SJSA1 (cell line): ENCODE measurements around the gene DDX47. TPM values are rescaled to one million over a fixed set of nuclear protein-coding genes. Genes with fewer than 3 reads are reported as not detected.
"Not testable (repeated sequence)": the region's sequence is repeated elsewhere in the genome, so short reads cannot be mapped to it uniquely, and the experiment has no call there.

Source experiments
- DNase-seq, 2 experiments: peaks; one replicate each; pipeline ENCODE4 v3.0.0-alpha.2; 2015 to 2020; ENCODE audit warnings: low spot score in 2 of 2, low read depth in 1 of 2
- H3K27ac ChIP-seq: fragments of 250-450 bp; sonication (Bioruptor Pico); 2 replicates; pipeline ENCODE4 v1.5.1; 2020; ENCODE audit warnings: mild to moderate bottlenecking, moderate library complexity
- H3K27me3 ChIP-seq: fragments of 250-450 bp; sonication (Bioruptor Pico); replicated peaks from 2 replicates; pipeline ENCODE4 v1.5.1; 2020; ENCODE audit warnings: mild to moderate bottlenecking, moderate library complexity
- H3K36me3 ChIP-seq: fragments of 250-450 bp; sonication (Bioruptor Pico); 2 replicates; pipeline ENCODE4 v1.5.1; 2020; ENCODE audit warnings: mild to moderate bottlenecking
- H3K4me1 ChIP-seq: fragments of 250-450 bp; sonication (Bioruptor Pico); replicated peaks from 2 replicates; pipeline ENCODE4 v1.6.1; 2021; ENCODE audit warnings: mild to moderate bottlenecking
- H3K4me3 ChIP-seq: fragments of 250-450 bp; sonication (Bioruptor Pico); 2 replicates; pipeline ENCODE4 v1.5.1; 2020; ENCODE audit warnings: mild to moderate bottlenecking
- H3K9me3 ChIP-seq: fragments of 250-450 bp; sonication (Bioruptor Pico); replicated peaks from 2 replicates; pipeline ENCODE4 v1.5.1; 2020; ENCODE audit warnings: mild to moderate bottlenecking
- total RNA-seq: library from RNA; depleted of rRNA; stranded (reverse); fragments of >200 nt; shearing (Covaris generic); gene quantifications from 2 replicates; pipeline ENCODE4 v1.2.3, GENCODE V29; 2014

The DDX47 gene
- total RNA-seq, 1 experiment from 2014 or later: 148 TPM

DNA sequence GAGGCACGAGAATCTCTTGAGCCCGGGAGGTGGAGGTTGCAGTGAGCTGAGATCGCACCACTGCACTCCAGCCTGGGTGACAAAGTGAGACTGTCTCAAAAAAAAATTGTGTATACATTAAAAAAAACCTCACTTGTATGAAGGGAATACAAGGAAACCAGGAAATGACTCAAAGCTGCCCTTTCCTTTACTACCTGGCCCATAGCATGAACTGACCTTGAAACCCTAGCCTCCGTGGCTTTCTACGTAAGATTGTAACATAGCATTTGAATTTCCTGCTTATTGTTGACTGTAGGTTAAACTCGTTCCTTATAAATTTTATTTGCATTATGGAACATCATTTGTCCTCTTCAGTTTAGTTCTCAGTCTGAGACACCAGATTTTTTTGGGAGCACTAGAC is 9.1 kb upstream of the DDX47 start:
- Histone ChIP-seq H3K27me3 (no peaks in the 10 kb centered on the region), H3K4me1 (peaks cover 46% of the 10 kb centered on the region), H3K9me3 (no peaks in the 10 kb centered on the region), H3K36me3 (no peaks in the 10 kb centered on the region), H3K4me3 (no peak overlapping the region), H3K27ac (peak overlapping the region; percentile 48)
- peak in 1 of 2 experiments; percentile 47 for DNase-seq

GRCh38 chr12:12804432-12804886 is 8.7 kb upstream of the DDX47 start:
- DNase-seq: peak in 1 of 2 experiments; percentile 64
- H3K4me1 ChIP-seq: peaks cover 50% of the 10 kb centered on the region
- peak overlapping the region; percentile 48 for H3K27ac ChIP-seq
- no peaks in the 10 kb centered on the region for H3K36me3 ChIP-seq
- no peak overlapping the region for H3K4me3 ChIP-seq
- H3K27me3 ChIP-seq: no peaks in the 10 kb centered on the region
- H3K9me3 ChIP-seq: no peaks in the 10 kb centered on the region

DNA sequence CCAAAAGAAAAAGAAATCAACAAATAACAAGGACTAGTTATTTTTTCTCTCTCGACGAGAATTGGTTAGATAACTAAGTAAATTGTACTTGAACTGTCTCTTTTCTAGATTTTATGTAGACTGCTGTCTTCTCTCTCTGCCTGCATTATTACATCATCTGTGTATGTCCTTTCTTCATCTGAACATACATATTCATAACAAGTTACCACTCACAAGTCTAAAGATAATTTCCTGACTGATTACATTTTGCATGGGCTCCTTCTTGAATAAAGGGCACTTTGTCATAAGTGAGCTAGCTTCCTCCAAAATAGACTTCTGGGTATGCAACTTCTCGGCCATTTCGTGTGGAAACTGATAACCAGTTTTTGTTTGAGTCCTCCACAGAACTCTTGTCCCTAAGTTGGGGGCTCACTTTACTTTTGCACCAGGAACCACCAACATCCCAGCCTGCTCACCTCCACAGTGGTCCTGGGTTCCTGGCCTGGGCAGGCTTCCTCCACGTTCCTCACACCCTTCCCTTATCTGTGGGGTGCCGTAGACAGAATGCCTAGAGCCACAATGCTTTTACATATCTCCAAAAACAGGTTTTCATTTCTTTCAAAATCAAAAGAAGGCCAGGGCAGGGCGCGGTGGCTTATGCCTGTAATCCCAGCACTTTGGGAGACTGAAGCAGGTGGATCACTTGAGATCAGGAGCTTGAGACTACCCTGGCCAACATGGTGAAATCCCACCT is 6.2 kb upstream of the DDX47 start:
- peak overlapping the region; percentile 97 for H3K27ac ChIP-seq
- no peak overlapping the region for H3K4me3 ChIP-seq
- no peak for DNase-seq
- no peaks in the 10 kb centered on the region for H3K9me3 ChIP-seq
- H3K36me3 ChIP-seq: no peaks in the 10 kb centered on the region
- peaks cover 50% of the 10 kb centered on the region for H3K4me1 ChIP-seq
- H3K27me3 ChIP-seq: no peaks in the 10 kb centered on the region

- Histone ChIP-seq H3K27ac (peak overlapping the region; percentile 97), H3K4me1 (peaks cover 50% of the 10 kb centered on the region)
- H3K27me3 ChIP-seq, H3K4me3 ChIP-seq, H3K9me3 ChIP-seq, H3K36me3 ChIP-seq, DNase-seq: not testable (repeated sequence)
Observed at GRCh38 chr12:12807517-12807903, 5.6 kb upstream of the DDX47 start.

- Histone ChIP-seq H3K4me3 (peak overlapping the region; percentile 1; the same call in 1 of the 2 replicates), H3K27me3 (no peaks in the 10 kb centered on the region), H3K9me3 (no peaks in the 10 kb centered on the region), H3K27ac (peak overlapping the region; percentile 97), H3K4me1 (peaks cover 45% of the 10 kb centered on the region), H3K36me3 (no peaks in the 10 kb centered on the region)
- peak in 1 of 2 experiments; percentile 82 for DNase-seq
Observed at GRCh38 chr12:12807970-12808702, 5.0 kb upstream of the DDX47 start.

DNA sequence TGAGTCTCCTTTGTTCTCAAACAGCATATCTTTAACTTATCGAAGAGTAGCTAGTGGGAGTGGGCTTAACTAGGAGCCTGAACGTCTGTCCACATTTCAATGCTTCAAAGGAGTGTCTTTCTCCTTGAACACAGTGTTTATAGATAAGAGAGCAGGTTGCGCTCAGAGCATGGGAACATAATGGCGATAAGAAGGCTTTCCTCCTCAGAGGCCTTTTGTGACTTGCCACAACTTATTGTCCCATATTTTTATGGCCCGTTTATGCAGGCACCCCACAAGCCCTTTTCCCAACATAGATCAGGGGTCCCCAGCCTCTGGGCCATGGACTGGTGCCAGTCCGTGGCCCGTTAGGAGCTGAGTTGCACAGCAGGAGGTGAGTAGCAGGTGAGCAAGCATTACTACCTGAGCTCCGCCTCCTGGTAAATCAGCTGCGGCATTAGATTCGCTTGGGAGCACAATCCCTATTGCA is 2.6 kb upstream of the DDX47 start:
- H3K4me1 ChIP-seq: peaks cover 33% of the 10 kb centered on the region
- peaks cover 21% of the 10 kb centered on the region for H3K36me3 ChIP-seq
- no peak overlapping the region for H3K27ac ChIP-seq
- no peak for DNase-seq
- H3K4me3 ChIP-seq: no peak overlapping the region
- no peaks in the 10 kb centered on the region for H3K9me3 ChIP-seq
- no peaks in the 10 kb centered on the region for H3K27me3 ChIP-seq

- DNase-seq: no peak
- Histone ChIP-seq H3K27me3 (no peaks in the 10 kb centered on the region), H3K4me3 (no peak overlapping the region), H3K27ac (no peak overlapping the region), H3K36me3 (peaks cover 29% of the 10 kb centered on the region), H3K4me1 (peaks cover 38% of the 10 kb centered on the region), H3K9me3 (no peaks in the 10 kb centered on the region)
Observed at GRCh38 chr12:12811343-12811742, 1.8 kb upstream of the DDX47 start.

GRCh38 chr12:12812174-12812573 is 972 bp upstream of the DDX47 start:
- DNase-seq: no peak
- no peak overlapping the region for H3K4me3 ChIP-seq
- H3K9me3 ChIP-seq: no peaks in the 10 kb centered on the region
- peaks cover 37% of the 10 kb centered on the region for H3K36me3 ChIP-seq
- H3K27ac ChIP-seq: no peak overlapping the region
- H3K4me1 ChIP-seq: peaks cover 35% of the 10 kb centered on the region
- no peaks in the 10 kb centered on the region for H3K27me3 ChIP-seq

DNA sequence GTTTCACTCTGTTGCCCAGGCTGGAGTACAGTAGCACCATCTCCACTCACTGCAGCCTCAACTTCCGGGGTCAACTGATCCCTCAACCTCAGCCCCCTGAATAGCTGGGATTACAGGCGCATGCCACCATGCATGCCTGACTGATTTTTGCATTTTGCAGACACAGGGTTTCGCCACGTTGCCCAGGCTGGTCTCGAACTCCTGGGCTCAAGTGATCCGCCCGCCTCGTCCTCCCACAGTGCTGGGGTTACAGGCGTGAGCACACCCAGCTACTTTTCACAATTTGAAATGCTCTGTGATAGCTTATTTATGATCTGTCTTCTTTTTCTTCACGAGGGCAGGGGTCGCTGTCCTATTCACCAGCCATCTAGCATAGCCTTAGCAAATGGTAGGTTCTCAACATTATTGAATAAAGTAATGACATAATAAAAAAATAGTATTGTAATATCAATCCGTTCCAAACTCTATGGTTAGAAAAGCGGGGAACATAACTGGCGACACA is 477 bp upstream of the DDX47 start:
- H3K36me3 ChIP-seq: peaks cover 42% of the 10 kb centered on the region
- H3K4me3 ChIP-seq: peak overlapping the region; percentile 57
- H3K4me1 ChIP-seq: peaks cover 30% of the 10 kb centered on the region
- DNase-seq: no peak
- H3K27ac ChIP-seq: no peak overlapping the region
- H3K9me3 ChIP-seq: no peaks in the 10 kb centered on the region
- H3K27me3 ChIP-seq: no peaks in the 10 kb centered on the region

DNA sequence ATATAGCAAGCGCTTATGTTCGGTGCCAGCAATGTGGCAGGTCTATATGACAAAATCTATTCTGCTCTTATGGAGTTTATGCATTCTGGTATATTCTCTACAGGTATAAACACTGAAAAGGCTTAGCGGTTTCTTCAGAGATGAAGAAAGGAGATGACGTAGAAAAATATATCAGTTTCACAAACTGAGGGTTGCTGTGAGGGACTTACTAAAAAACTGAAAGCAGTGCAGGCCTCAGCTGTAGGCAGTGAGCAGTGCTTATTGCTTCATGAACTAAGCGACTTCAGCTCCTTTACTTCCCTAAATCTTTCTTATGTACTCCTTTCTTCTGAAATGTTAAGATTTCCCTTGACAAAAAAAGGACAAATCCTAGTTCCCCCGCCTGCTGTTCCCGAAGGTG is 4.5 kb downstream of the DDX47 start:
- H3K36me3 ChIP-seq: peaks cover 77% of the 10 kb centered on the region
- H3K4me1 ChIP-seq: peaks cover 62% of the 10 kb centered on the region
- H3K27me3 ChIP-seq: no peaks in the 10 kb centered on the region
- no peaks in the 10 kb centered on the region for H3K9me3 ChIP-seq
- H3K27ac ChIP-seq: no peak overlapping the region
- no peak overlapping the region for H3K4me3 ChIP-seq
- DNase-seq: no peak

GRCh38 chr12:12818701-12819100 is 5.6 kb downstream of the DDX47 start:
- DNase-seq: no peak
- Histone ChIP-seq H3K27ac (peak overlapping the region; percentile 95), H3K4me1 (peaks cover 73% of the 10 kb centered on the region)

GRCh38 chr12:12819221-12819620 is 6.1 kb downstream of the DDX47 start:
- Histone ChIP-seq H3K9me3 (no peaks in the 10 kb centered on the region), H3K36me3 (peaks cover 85% of the 10 kb centered on the region), H3K27me3 (no peaks in the 10 kb centered on the region), H3K4me1 (peaks cover 73% of the 10 kb centered on the region), H3K27ac (peak overlapping the region; percentile 95), H3K4me3 (no peak overlapping the region)
- DNase-seq: no peak

More at GRCh38 chr12:12818701-12819100, 5.6 kb downstream of the DDX47 start:
- Histone ChIP-seq H3K9me3 (no peaks in the 10 kb centered on the region), H3K27me3 (no peaks in the 10 kb centered on the region), H3K36me3 (peaks cover 85% of the 10 kb centered on the region), H3K4me3 (no peak overlapping the region)

- H3K9me3 ChIP-seq: no peaks in the 10 kb centered on the region
- H3K27ac ChIP-seq: peak overlapping the region; percentile 95
- peak; percentile 89 to 94 for DNase-seq
- peaks cover 68% of the 10 kb centered on the region for H3K4me1 ChIP-seq
- H3K4me3 ChIP-seq: no peak overlapping the region
- H3K27me3 ChIP-seq: no peaks in the 10 kb centered on the region
- peaks cover 85% of the 10 kb centered on the region for H3K36me3 ChIP-seq
Observed at GRCh38 chr12:12819752-12820311, 6.7 kb downstream of the DDX47 start.

DNA sequence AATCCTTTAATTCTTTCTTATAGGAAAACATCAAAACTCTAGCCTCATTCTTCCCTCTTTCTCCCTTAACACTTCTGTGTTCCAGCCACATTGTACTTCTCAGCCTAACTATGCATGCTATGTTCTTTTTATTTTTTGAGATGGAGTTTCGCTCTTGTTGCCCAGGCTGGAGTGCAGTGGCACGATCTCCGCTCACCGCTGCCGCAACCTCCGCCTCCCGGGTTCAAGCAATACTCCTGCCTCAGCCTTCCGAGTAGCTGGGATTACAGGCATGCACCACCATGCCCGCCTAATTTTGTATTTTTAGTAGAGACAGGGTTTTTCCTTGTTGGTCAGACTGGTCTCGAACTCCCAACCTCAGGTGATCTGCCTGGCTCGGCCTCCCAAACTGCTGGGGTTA is 7.2 kb downstream of the DDX47 start:
- peaks cover 68% of the 10 kb centered on the region for H3K4me1 ChIP-seq
- H3K27ac ChIP-seq: peak overlapping the region; percentile 95
- not testable (repeated sequence) for H3K4me3 ChIP-seq, H3K27me3 ChIP-seq, H3K9me3 ChIP-seq, DNase-seq
- peaks cover 85% of the 10 kb centered on the region for H3K36me3 ChIP-seq
